HEK293T (cell line): ENCODE data around the gene ZNF287.

ENCODE experiments used
- CTCF ChIA-PET: fragments of 350-600 bp; formaldehyde crosslinking; extraction: SDS; loops from one replicate; lab custom pipeline; 2021; ENCODE audit warnings: antibody characterized with exemption, inconsistent platforms; lab: Yijun Ruan, JAX
- POLR2A ChIA-PET: fragments of 350-600 bp; formaldehyde crosslinking; extraction: SDS; loops from one replicate; lab custom pipeline; 2020; ENCODE audit warnings: antibody characterized with exemption, inconsistent platforms; lab: Yijun Ruan, JAX
- DNase-seq: peaks from one replicate; pipeline ENCODE4 v3.0.0; 2012; ENCODE audit warnings: mixed read lengths; ENCODE audit errors: extremely low spot score
- ARNT ChIP-seq: fragments of 450-650 bp; IDR thresholded peaks from 2 replicates; pipeline ENCODE4 v1.6.1; 2017; ENCODE audit warnings: mild to moderate bottlenecking
- BHLHE40 ChIP-seq: fragments of 450-650 bp; IDR thresholded peaks from 2 replicates; pipeline ENCODE4 v1.6.1; 2016; ENCODE audit warnings: mild to moderate bottlenecking, moderate library complexity, borderline replicate concordance
- CTBP1 ChIP-seq: fragments of 450-650 bp; IDR thresholded peaks from 2 replicates; pipeline ENCODE4 v1.6.1; 2016; ENCODE audit warnings: borderline replicate concordance
- ELF4 ChIP-seq: fragments of 450-650 bp; IDR thresholded peaks from 2 replicates; pipeline ENCODE4 v1.6.1; 2017; ENCODE audit warnings: antibody characterized with exemption
- FOXA1 ChIP-seq: fragments of 450-650 bp; IDR thresholded peaks from 2 replicates; pipeline ENCODE4 v1.6.1; 2016; ENCODE audit warnings: mild to moderate bottlenecking
- FOXK2 ChIP-seq: fragments of 450-650 bp; IDR thresholded peaks from 2 replicates; pipeline ENCODE4 v1.6.1; 2016; ENCODE audit warnings: mild to moderate bottlenecking
- FOXM1 ChIP-seq: fragments of 450-650 bp; IDR thresholded peaks from 2 replicates; pipeline ENCODE4 v1.6.1; 2017; ENCODE audit warnings: mild to moderate bottlenecking, borderline replicate concordance
- HDGF ChIP-seq: fragments of 450-650 bp; IDR thresholded peaks from 2 replicates; pipeline ENCODE4 v1.6.1; 2017; ENCODE audit warnings: antibody characterized with exemption, borderline replicate concordance
- L3MBTL2 ChIP-seq: fragments of 450-650 bp; conservative IDR thresholded peaks from 2 replicates; pipeline ENCODE4 v1.6.1; 2016; ENCODE audit warnings: mild to moderate bottlenecking
- LEF1 ChIP-seq: fragments of 450-650 bp; IDR thresholded peaks from 2 replicates; pipeline ENCODE4 v1.6.1; 2017; ENCODE audit warnings: mild to moderate bottlenecking, borderline replicate concordance
- NFRKB ChIP-seq: fragments of 450-650 bp; IDR thresholded peaks from 2 replicates; pipeline ENCODE4 v1.6.1; 2016; ENCODE audit warnings: mild to moderate bottlenecking, moderate library complexity
- PKNOX1 ChIP-seq: fragments of 450-650 bp; IDR thresholded peaks from 2 replicates; pipeline ENCODE4 v1.6.1; 2016
- SP1 ChIP-seq: fragments of 450-650 bp; IDR thresholded peaks from 2 replicates; pipeline ENCODE4 v1.6.1; 2017
- SUZ12 ChIP-seq: fragments of 450-650 bp; IDR thresholded peaks from 2 replicates; pipeline ENCODE4 v1.6.1; 2016; ENCODE audit warnings: mild to moderate bottlenecking
- TARDBP ChIP-seq: fragments of 450-650 bp; IDR thresholded peaks from 2 replicates; pipeline ENCODE4 v1.6.1; 2016
- ZNF384 ChIP-seq: fragments of 450-650 bp; IDR thresholded peaks from 2 replicates; pipeline ENCODE4 v1.6.1; 2016

ZNF287 gene

GRCh38 chr17:16511593-16511992, 57.4 kb downstream of the ZNF287 start:
- ChIA-PET CTCF (no interaction called here), POLR2A (interaction anchor here (0.7 to 1.4 kb wide), 5 partner anchors 9 to 73 kb away, joined by 3 to 4 read pairs (median 3); partner anchors contain the start of gene LRRC75A)
- DNase-seq, result no peak
- TF ChIP-seq ZNF384 (no peak), NFRKB (no peak), L3MBTL2 (no peak), FOXM1 (no peak), CTBP1 (no peak), TARDBP (no peak), FOXK2 (no peak), SUZ12 (no peak), FOXA1 (no peak), ARNT (no peak), HDGF (no peak), SP1 (no peak), LEF1 (no peak), PKNOX1 (no peak)

GRCh38 chr17:16507918-16508533, 61.0 kb downstream of the ZNF287 start:
- ChIA-PET POLR2A (interaction anchor here (1.3 to 4.4 kb wide), 3 partner anchors 10 to 69 kb away, joined by 3 to 14 read pairs (median 5); partner anchors contain the start of gene LRRC75A), CTCF (interaction anchor here (0.5 kb wide), 1 partner anchor 1116 kb away, joined by 5 read pairs; no protein-coding TSS in a partner anchor)
- DNase-seq, result no peak
- no peak for TF ChIP-seq HDGF
- no peak for TF ChIP-seq SUZ12
- TF ChIP-seq BHLHE40, result no peak
- no peak for TF ChIP-seq TARDBP
- no peak for TF ChIP-seq CTBP1
- no peak for TF ChIP-seq NFRKB
- no peak for TF ChIP-seq ARNT
- no peak for TF ChIP-seq ZNF384
- no peak for TF ChIP-seq FOXM1
- TF ChIP-seq ELF4, result no peak
- TF ChIP-seq FOXA1, result no peak
- TF ChIP-seq PKNOX1, result no peak
- no peak for TF ChIP-seq FOXK2
- TF ChIP-seq L3MBTL2, result no peak

- TF ChIP-seq L3MBTL2 (no peak), SP1 (no peak), FOXM1 (no peak), ARNT (no peak), FOXA1 (no peak)
- POLR2A ChIA-PET, result no interaction called here
- CTCF ChIA-PET, result no interaction called here
- DNase-seq, result no peak
Measured at GRCh38 chr17:16506188-16506587, 62.8 kb downstream of the ZNF287 start.

- POLR2A ChIA-PET, result no interaction called here
- DNase-seq, result no peak
- CTCF ChIA-PET, result no interaction called here
- TF ChIP-seq FOXM1, result no peak
Measured at GRCh38 chr17:16504984-16505383, 64.0 kb downstream of the ZNF287 start.
